GDM1 (cell line): ENCODE measurements around the gene MPZL3.
A peak's percentile ranks its signal among the peaks of the same experiment; 100 is the strongest.
"Not testable (repeated sequence)": the region's sequence is repeated elsewhere in the genome, so short reads cannot be mapped to it uniquely, and the experiment has no call there.

Experiments used
- DNase-seq: peaks from one replicate; lab custom pipeline; 2025; lab: John Stamatoyannopoulos, UW

The MPZL3 gene

DNA sequence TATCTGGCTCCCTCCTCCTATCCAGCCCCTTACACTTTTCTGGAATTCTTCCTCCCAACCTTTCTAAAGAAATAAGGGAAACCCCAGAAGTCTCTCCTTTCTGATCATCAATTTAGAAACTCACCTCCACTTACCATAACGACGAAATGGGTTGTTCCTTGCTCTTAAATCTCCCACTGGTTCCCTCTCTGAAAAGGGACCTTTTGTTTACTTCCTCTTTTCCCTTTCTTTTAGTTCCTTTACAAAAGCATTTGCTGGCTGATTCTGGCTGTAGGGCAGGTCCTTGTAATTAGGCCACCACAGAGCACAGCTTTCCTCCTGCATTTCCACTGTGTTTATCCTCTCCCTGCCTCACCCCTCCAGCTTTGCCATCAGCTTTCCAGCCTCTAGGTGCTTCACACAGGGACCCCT, 39.4 kb downstream of the MPZL3 start:
- peak; percentile 27 for DNase-seq

DNA sequence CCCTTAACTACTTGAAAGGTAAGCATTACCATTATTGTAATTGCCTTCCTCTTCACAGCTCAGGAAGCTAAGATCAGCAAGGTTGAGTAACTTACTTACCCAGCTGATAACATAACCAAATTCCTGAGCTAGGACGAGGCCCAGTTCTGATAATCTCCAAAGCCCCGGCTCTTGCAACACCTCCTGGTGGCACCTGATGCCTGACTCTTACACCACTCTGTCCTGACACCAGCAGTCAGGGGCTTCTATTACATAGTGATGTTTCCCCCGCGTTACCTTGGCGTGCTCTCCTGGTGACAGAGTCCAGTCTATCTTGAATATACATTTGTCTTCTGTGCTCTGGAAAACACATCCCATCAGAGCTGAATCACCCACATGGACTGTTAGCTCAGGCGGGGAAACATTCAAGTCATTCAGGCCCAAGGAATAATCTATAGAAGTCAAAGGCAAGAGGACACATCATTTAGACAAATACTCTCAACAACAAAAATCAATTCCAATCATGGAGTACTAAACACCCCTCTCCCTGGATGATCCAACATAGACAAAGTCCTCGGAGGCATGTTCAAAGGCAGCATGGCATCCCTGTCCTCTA, 39.9 kb downstream of the MPZL3 start:
- no peak for DNase-seq

DNA sequence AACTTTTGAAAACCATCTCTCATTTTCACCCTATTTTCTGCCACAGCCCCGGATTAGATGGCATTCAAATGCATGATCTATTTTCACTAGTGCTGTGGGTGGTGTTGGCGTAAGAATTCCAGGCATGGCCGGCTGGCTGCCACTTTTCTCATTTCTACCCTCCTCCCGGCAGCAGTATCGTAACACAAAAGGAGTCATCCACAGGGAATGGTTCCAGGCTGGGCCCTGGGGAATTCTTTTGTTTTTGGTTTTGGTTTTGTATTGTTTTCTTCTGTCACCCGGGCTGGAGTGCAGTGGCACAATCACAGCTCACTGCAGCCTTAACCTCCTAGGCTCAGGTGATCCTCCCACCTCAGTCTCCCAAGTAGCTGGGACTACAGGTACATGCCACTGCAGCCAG, 41.2 kb downstream of the MPZL3 start:
- DNase-seq = no peak

DNA sequence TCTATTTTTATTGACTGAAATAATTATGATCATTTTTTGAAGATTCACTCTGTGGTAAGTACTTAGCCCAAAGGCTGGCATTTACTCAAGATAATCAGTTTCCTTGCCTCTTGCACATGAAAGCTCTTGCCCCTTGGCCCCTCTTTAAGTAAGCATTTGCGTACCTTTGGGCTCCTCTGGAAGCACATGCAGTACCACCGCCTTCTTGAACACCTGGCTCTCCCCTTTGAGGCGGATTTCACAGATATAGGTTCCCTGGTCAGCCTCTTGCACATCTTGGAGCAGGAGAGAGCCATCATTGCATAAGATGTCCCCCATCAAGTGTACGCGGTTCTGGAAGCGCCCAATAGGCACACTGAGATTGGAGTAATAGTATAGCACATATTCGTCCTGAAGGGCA, 41.8 kb downstream of the MPZL3 start:
- no peak for DNase-seq

DNA sequence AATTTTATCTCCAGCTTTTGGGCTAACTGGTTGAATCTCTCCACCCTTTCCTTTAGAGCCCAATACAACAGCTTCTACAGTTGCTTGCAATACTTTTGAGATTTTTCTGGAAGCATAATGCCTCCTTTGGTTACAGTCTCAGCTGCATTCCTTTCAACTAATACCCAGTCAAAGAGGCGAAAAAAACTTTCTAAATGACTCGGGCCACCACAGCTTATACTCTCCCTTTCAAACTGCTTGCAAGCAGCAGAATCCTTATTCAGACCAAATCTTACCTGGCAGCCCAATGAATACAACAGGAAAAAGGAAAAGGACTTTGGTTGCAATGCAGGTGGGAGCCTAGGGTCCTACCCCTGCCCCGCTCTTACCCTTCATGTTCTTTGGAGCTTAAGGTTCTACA, 43.1 kb downstream of the MPZL3 start:
- DNase-seq = no peak

DNA sequence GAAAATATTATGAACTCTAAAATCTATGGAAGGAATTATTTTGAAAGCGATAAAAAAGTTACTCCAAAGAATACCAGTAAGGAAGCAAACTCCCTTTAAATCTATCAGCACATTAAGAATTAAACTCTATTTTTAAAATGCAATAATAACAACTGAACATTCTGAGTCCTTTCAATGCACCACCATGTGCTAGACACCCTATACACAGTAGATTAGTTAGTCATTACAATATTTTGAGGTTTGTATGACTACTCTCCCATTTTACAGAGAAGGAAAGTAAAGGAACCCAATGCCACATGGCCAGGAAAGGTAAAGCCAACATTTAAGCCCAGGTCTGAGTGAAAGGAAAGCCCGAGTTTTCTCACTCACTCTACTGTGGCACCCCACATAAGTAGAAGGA, 45.1 kb downstream of the MPZL3 start:
- DNase-seq = no peak

DNA sequence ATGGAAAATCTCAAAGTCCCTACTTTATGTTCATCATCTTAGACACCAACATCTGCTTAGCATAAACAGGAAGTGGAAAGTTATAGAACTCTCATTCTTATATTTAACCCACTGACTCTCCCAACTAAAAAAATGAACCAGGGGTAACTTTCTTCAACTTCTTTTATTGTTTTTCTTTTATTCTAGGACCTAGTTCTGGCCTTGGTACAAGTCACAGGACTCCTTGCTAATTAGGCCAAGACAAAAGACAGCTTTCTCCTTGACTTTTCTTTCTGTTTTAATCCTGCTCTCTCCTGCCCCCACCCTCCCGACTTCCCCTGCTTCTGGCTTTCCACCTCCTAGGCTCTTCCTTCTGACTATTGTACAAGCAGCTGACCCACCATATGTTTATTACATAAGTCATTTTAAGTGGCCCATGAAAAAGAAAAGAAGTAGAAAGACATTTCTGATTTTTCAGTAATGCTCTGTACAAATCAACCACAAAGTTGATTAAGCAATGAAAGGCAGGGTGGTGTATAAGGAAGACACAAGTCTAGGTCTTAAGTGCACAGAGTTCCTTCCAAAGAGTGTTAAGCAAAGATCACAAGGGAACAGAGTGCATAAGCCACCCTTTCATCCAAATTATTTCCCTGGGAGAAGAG, 45.7 kb downstream of the MPZL3 start:
- no peak for DNase-seq

DNA sequence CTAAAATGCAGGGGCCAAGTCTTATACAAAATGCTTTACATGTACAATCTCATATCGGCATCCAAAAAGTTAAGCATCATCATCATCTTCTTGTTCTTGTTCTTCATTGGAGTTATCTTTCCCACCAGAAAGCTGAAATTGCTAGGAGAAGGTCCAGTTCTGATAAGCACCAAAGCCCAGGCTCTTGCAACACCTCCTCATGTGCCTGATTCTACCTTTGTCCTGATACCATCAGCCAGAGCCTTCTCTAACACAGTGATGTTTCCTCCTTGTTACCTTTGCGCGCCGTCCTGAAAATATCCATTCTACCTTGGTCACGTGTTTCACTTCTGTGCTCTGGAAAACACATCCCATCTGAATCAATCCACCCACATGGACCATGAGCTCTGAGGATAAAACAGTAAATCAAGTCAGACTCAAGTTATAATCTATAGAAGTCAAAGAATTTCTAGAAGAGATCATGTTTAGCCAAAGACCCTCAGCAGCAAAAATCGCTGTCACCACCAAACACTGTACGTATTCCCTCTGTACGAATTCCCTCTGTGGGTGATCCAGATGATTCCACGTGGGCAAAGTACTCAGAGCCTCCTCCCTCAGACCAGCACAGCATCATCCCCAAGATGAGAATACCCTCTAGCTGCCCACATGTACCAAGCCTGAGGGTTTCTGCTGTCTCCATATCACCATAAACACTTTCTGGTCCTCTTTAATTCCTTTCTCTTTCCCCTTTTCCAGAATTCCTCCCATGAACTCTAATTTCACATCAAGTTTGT, 46.4 kb downstream of the MPZL3 start:
- DNase-seq = no peak

DNA sequence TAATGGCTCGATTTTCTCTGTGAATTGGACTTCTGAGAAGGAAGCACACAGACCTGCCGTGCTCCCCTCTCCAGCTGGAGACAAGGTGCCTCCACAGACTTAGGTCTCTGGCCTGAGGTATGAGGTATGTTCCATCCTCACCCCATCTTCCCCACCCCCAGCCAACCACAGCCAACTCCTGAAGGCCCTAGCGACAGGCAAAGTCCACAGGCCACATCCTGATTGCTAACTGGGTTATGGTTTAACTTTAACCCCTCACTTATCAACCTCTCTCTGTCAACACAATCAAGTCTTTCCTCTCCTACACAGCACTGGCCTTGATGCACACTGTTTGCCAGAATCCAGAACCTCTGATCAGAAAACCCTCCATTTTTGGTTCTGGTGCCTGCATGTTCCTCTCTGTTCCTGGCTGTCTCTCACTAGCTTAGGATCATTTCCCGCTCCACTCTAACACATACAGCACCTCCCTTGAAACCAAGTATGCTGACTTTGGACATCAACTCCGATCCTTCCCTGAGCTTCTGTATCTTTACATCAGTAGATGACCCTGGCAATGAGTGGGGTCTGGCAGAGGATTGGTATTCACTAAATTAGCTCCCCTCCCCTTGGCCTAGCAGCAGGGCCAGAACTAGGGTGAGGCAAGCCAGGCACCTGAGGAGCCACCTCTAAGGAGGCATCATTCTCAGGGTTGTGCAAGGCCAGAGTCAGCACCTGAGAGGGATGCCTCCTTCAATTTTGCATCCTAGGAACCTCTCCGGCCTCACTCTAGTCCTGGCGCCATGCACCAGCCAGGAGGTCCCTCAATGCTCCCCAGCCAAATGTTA, 49.4 kb downstream of the MPZL3 start:
- no peak for DNase-seq

DNA sequence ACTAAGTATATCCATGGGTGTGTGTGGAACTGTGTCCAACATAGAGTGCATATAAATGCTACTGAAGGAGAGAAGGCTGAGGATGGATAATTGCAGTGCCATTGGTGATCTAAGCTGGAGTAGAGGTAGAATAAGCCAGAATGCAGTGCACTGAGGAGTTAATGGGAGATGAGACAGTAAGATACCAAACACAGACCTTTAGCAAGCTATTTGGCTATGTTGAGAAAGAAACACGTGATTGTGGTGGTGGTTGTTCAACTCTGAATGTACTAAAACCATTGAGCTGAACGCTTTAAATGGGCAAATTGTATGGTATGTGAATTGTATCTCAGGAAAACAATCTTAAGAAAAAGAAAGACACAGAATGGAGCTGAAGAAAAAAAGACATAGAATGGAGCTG, 50.2 kb downstream of the MPZL3 start:
- no peak for DNase-seq

DNA sequence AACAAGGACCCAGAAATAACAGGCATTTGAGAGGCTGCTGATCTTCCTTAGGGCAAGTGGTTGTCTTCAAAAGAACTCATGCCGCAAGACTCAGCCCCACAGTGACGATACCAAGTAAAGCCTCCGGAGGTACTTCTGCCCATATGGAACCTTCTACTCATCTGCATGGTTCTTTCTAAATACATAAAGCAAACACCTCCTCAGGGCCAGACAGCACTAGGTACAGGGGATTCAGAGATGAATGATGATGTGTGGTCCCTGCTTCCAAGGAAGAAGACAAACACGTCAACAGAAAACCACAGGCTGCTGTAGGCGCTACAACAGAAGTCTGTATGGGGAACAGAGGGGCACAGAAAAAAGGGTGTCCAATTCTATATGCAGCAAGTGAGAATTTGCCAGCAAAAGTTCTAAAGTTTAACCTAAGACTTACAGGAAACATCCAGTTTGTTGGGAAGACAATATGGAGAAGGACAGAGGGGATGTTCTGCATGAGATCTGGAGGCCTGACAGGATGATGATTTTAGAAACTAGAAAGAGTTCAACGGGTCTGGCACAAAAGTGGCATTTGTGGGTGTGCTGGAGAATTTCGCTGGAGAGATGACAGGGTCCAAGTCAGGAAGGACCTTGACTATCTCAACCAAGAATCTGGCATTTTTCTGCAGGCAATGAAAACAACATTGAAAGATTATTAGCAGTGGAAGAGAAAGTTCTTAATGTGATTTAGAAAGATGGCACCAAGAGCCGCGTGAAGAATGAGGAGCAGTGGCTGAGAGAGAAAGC, 51.1 kb downstream of the MPZL3 start:
- DNase-seq = no peak

DNA sequence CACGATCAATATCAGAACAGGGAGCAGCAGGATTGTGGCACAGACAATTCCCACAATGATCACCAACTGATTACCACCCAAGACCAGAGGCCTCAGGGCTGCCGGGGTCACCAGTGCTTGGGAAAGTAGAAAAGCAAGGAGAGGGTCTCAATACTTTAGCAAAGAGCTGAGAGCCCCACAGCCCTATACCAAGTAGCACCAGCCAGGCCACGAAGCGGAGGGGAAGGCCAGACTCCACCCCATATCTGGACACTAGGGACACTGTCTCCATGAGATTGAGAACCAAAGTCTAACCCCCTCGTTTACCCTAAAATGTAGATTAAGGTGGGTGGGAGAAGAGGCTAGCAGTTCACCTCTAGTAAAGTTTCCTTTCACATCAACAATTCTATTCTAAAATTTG, 51.7 kb downstream of the MPZL3 start:
- DNase-seq = no peak

DNA sequence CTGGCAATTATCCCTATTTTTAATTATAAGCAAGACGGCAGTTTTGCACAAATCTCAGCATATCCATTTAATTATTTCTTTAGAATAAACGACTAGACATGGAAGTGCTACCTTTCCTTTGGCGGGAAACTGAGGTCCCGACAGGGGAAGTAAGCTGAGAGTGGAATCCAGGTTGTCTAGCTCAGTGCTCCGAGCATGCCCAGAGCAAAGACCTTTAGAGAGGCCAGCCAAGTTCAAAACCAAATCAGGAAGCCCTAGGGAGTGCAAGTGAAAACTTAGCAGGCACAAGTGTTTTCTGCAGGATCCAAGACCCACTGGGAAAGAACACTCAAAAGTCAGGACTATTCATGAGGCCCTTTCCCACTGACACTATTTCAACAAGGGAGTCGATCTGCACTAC, 53.0 kb downstream of the MPZL3 start:
- no peak for DNase-seq

DNA sequence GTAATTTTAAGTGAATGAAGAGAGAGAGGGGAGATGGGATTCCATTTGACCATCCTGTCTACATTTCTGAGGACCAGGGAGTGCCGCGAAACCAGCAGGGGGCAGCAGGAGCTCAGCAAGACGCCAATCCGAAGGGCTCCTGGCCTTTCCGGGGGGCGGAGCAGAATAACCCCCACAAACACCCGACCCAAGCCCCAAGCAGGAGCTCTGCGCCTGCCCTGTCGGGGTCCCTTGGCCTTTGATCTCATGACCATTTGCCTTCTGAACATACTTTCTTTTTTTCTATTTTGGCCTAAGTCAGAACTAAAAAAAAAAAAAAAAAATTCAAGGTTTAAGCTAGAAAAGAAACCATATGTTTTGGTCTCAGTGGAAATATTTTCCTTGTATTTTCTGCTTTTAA, 53.8 kb downstream of the MPZL3 start:
- DNase-seq = peak; percentile 33

DNA sequence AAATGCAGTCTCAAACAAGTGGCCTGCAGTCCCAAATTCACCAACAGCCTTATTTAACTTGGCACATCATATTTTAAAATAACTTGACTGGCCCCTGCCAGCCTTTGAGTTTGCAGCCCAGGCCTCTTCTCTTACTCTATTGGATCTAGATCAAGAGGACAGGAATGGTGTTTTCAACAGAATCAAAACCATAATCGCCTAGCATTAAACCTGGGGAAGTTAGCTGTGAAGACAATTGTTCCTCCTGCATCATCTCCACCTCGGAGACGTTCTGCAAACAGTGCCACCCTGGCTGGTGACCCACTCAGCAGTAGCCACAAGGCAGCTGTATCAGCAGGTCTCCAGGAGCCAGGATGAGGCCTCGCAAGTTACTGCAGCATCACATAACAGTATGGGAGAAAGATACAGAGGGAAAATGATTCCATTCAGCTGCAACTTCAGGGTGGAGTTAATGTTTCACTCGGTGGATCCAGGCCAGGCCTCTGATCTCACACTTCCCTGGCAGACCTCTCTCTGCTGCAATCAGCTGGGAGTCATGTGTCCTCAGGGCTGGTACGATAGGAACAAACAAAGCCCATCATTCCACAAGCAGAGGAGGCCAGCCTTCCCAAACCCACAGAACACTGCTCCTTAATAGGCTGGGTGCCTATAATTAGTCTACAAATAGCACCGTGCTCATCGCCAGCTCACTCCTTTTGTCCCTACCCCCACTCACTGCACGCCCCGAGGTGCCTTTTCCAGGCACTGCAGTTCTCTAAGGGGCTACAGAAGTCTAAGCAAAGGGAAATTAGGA, 57.1 kb downstream of the MPZL3 start:
- no peak for DNase-seq

DNA sequence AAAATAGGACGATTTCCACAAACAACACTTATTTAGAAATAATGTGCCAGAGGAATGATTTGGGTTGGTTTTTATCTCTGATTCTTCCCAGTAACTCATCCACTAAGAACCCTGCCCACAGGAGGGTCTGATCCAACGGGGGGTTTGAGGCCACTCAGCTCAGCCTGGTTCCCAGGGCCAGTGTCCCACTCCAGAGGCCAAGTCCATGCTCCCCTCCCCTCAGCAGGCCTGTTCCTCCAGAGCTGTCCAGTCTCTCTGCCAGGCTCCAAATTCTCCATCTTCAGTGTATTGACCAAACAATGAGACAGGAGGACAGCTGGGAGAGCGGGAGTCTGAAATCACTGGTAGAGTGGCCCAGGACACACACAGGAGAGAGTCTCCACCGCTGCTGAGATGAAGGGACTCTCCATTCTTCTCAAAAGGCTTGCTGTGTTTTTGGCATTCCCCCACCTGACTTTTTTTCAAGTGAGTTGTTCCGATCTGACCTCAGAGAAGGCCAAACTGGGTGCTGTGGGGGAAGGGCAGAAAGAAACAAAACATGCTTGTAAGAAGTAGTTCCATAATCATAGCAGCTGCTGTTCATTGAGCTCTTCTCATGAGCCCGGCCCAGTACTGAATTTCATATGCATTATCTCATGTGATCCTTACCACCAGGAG, 58.1 kb downstream of the MPZL3 start:
- no peak for DNase-seq

DNA sequence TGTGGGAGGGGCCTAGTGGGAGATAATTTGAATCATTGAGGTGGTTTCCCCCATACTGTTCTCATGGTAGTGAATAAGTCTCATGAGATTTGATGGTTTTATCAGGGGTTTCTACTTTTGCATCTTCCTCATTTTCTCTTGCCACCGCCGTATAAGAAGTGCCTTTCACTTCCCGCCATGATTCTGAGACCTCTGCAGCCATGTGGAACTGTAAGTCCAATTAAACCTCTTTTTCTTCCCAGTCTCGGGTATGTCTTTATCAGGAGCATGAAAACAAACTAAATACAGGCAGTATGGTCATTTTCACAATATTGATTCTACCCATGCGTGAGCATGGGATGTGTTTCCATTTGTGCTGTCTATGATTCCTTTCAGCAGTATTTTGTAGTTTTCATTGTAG, 59.3 kb downstream of the MPZL3 start:
- DNase-seq = not testable (repeated sequence)

DNA sequence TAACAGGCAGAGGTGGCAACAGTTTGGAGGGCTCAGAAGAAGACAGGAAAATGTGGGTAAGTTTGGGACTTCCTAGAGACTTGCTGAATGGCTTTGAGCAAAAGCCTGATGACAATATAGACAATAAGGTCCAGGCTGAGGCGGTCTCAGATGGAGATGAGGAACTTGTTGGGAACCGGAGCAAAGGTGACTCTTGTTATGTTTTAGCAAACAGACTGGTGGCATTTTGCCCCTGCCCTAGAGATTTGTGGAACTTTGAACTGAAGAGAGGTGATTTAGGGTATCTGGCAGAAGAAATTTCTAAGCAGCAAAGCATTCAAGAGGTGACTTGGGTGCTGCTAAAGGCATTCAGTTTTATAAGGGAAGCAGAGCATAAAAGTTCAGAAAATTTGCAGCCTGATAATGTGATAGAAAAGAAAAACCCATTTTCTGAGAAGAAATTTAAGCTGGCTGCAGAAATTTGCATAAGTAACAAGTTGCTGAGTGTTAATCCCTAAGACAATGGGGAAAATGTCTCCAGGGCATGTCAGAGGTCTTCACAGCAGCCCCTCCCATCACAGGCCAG, 61.1 kb downstream of the MPZL3 start:
- DNase-seq = not testable (repeated sequence)

DNA sequence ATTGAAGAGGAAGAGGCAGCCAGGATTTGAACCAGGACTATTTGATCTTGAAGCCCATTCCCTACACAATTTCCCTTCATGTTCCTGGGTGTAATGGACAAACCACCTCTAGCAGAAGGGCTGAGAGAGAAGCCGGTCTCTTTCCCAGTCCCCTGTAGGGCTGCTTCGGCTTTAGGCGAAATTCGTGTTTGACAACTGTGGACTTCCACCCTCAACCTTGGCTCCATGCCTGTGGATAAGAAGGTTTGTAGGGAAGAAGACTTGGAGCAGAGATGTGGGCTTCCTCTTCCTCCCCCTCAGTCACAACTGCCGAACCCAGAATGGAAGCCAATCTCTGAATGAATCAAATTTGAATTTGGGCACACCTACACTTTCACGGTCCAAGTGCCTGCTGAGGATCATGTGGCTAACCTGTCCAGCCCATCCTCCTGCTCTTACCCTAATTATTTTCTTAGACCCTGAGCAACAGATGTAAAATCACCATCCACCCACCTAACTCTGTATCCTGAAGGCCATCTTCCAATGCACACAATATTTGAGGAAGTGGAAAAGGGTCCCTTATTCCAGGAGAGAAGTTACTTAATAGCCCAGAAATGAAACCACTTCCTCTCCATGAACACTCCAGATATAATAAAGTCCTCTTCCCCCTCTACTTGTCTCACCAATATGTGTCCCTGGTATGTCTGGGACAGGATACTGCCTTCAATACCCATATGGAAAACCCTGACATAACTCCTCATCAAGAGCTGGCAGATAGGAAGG, 65.6 kb downstream of the MPZL3 start:
- peak; percentile 13 for DNase-seq
